ENCODE data around the gene RAB36. TPM values are rescaled to one million over a fixed set of nuclear protein-coding genes. Genes with fewer than 3 reads are reported as not detected.

Gene RAB36
- total RNA-seq, 1 donor = 5.6 TPM

DNA sequence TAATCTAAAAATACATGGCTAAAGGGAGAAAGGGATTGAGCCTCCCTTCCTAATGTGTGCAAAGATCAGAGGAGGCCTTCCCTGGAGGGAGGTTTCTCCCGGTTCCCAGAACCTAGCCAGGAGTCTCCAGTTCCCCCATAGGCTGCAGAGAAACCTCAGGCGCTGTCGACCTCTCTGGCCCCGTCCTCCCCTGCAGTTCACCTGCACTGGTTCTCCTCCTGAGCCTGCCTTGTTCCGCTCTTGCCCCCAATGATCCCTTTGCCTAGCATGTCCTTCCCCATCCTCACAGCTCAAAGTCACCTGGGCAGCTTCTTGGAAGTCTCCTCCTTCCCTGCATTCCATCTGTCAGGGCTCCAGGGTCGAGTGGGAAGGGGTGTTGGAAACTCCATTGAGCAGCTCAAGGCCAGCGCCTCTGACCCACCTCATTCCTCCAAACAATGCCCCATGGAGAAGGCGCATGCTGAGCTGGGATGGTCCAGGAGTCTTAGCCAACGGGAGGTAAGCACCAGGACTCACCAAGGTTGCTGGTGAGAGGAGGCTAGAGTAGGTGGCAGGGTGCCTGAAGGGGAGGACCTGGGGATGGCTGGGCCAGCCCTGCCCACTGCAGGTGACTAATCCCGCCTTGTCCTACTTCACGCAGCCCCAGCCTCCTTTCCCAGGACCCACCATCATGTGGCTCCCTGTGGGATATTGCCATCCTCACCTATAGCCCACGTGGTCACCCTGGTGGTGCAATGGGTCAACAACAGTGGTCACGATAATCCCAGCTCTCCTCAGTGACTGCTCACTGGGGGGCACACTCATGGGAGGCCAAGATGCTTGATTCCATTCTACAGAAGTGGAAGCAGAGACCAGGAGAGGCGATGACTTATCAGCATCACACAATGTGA, 18.9 kb upstream of the RAB36 start:
- DNase-seq (ENCODE audit: low read depth) = no peak
- TF ChIP-seq, protein P1, sequence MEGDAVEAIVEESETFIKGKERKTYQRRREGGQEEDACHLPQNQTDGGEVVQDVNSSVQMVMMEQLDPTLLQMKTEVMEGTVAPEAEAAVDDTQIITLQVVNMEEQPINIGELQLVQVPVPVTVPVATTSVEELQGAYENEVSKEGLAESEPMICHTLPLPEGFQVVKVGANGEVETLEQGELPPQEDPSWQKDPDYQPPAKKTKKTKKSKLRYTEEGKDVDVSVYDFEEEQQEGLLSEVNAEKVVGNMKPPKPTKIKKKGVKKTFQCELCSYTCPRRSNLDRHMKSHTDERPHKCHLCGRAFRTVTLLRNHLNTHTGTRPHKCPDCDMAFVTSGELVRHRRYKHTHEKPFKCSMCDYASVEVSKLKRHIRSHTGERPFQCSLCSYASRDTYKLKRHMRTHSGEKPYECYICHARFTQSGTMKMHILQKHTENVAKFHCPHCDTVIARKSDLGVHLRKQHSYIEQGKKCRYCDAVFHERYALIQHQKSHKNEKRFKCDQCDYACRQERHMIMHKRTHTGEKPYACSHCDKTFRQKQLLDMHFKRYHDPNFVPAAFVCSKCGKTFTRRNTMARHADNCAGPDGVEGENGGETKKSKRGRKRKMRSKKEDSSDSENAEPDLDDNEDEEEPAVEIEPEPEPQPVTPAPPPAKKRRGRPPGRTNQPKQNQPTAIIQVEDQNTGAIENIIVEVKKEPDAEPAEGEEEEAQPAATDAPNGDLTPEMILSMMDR (IDR thresholded peaks at IDR 0.05; ENCODE audit: insufficient read depth, low read depth, low read length) = no peak
- no peak overlapping the region for H3K4me3 ChIP-seq (ENCODE audit: low read depth, low read length)

DNA sequence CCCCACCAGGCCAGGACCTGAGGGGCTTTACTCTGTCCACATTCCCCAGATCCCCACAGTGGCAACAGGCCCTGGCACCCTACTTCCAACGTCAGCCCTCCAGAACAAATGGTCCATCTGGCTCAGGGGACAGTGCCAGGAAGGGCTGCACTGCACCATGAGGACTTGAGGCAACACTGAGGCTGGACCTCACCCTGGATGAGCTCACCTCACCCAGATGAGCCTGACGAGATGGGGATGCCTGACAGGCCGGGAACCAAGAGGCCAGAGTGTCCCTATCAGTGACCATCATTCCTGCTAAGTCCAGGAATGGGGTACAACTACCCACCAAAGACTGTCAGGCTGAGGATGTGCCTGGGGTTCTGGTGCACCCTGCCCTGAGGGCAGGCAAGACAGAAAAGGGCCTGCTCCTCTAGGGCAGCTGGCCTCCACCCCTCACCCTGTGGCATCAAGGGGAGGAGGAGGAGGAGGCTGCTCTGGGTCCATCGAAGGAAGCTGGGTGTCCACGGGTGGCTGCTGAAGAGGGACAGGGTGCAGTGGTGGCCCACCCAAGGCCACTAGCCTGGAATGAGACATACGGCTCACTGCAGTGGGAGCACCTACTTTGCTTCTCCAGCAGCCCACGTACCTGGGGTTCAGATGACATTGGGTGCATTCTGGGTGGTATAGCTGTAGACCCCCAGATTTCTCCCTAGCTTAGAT, 18.1 kb upstream of the RAB36 start:
- H3K4me3 ChIP-seq (ENCODE audit: low read depth, low read length) = no peak overlapping the region
- no peak for DNase-seq (ENCODE audit: low read depth)
- TF ChIP-seq, protein P1 (IDR thresholded peaks at IDR 0.05; ENCODE audit: insufficient read depth, low read depth, low read length) = no peak

DNA sequence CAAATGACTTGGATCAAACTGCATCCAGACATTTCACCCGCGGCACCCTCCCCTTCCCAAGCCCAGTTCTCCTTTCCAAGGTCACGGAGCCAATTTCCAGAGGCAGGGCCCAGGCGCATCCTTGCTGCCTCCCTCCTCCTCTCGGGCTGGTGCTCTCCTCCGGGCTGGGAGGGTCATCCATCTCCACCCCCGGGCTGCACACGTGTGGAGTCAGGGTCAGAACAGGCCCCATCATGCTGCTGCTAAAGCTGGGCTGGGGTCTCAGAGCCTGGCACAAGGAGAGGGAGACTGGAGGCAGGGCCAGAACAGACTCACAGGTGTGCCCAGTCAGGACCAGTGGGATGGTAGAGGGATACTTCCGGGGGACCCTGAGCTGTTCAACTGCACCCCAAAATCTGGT, 17.5 kb upstream of the RAB36 start:
- H3K4me3 ChIP-seq (ENCODE audit: low read depth, low read length) = no peak overlapping the region
- no peak for DNase-seq (ENCODE audit: low read depth)
- TF ChIP-seq, protein P1 (IDR thresholded peaks at IDR 0.05; ENCODE audit: insufficient read depth, low read depth, low read length) = no peak

DNA sequence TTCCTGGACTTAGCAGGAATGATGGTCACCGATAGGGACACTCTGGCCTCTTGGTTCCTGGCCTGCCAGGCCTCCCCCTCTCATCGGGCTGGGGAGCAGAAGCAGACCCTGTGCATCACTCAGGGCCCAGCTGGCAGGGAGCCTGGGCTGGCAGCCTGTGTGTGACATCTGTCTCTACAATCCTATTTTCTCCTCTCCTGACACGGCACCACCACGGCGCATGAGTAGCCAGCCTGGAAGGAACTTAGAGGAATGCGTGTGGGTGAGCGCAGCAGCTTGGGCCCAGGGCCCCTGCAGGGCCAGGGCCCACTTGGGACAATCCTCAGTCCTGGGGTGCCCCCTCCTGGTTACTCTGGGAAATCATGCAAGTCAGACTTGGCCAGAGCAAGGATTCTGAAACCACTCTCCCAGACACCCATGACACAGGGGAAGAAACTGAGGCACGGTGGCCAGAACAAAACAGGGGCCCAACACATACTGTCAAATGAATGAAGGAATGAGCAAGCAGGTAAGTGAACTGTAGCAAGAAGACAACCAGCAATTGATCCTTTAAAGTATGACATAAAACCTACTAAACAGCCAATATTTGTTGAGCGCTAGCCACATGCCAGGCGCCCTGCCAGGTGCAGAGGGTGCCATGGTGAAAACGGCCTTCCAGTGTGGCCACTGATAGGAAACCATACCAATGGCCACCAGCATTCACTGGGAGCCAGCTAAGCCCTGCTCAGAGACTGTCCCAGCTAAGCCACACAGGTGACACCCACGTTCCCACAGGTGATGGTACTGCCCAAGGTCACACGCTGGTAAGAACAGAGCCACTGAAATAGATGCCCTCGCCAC, 16.8 kb upstream of the RAB36 start:
- DNase-seq (ENCODE audit: low read depth) = peak; percentile 75
- TF ChIP-seq, protein P1 (IDR thresholded peaks at IDR 0.05; ENCODE audit: insufficient read depth, low read depth, low read length) = peak; percentile 79
- no peak overlapping the region for H3K4me3 ChIP-seq (ENCODE audit: low read depth, low read length)

DNA sequence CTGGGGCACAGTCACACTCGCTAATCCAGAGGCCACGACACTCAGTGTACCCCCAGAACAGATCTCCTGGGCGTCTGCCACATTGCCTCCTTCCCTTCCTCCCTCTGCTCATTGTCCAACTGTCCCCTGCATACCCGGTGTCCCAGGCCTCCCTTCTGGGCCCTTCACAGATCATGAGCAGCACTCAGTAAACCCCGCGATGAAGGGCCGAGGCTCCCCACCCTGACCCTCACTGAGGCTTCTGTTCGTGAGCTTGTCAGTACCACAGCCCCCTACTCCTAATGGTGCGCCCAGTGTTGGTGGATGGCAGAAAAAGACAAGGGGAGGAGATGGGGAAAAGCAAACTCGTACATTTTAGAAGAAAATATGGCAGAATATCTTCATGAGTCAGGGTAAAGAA, 16.1 kb upstream of the RAB36 start:
- DNase-seq (ENCODE audit: low read depth) = no peak
- TF ChIP-seq, protein P1 (IDR thresholded peaks at IDR 0.05; ENCODE audit: insufficient read depth, low read depth, low read length) = no peak
- no peak overlapping the region for H3K4me3 ChIP-seq (ENCODE audit: low read depth, low read length)

DNA sequence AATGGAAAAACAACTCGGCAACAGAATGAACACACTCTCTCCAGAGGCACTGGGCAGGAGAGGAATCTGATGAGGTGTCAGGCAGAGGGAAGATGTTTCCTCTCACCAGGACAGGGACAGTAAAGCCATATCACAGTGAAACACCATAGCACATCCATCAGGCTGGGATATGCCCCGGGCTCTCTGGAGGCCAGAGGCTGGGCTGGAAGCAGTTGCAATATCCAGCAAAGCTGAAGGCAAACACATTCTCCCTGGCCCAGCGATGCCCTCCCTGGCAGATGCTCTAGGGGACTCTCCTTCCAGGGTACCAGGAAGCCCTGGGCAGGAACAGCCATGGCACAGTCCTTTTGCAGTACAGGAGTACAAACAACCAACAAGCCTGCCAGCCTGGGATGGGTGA, 14.6 kb upstream of the RAB36 start:
- H3K4me3 ChIP-seq (ENCODE audit: low read depth, low read length) = no peak overlapping the region
- DNase-seq (ENCODE audit: low read depth) = no peak
- TF ChIP-seq, protein P1 (IDR thresholded peaks at IDR 0.05; ENCODE audit: insufficient read depth, low read depth, low read length) = no peak

Data from fibroblast of villous mesenchyme (primary cell).